A549 (cell line): ENCODE data around the gene FCAMR. TPM values are rescaled to one million over a fixed set of nuclear protein-coding genes. Genes with fewer than 3 reads are reported as not detected.

Source experiments
- ATAC-seq, 2 experiments: fragments of 200-7000 bp in 1 of 2; fragments of >200 bp in 1 of 2; cut with Nextera tagmentation in 1 of 2; cut with Tn5 transposase in 1 of 2; 3 replicates each; pipeline versions ENCODE4 v1.8.0 to v1.9.1; 2018 to 2020; ENCODE audit warnings: mild to moderate bottlenecking in 1 of 2, moderate library complexity in 1 of 2
- CTCF ChIA-PET: fragments of 300-600 bp; sonication (Branson Sonifier 250); formaldehyde crosslinking; extraction: SDS; loops from one replicate; lab custom pipeline; 2021; ENCODE audit warnings: antibody characterized with exemption, inconsistent platforms; lab: Yijun Ruan, JAX
- POLR2A ChIA-PET: fragments of 350-600 bp; formaldehyde crosslinking; extraction: SDS; loops from one replicate; lab custom pipeline; 2021; ENCODE audit warnings: antibody characterized with exemption, inconsistent platforms; lab: Yijun Ruan, JAX
- DNase-seq, 2 experiments: peaks; one replicate each; pipeline versions ENCODE4 v3.0.0 to v3.0.0-alpha.2; 2011 to 2016; ENCODE audit warnings: low read depth in 1 of 2, low spot score in 1 of 2
- FAIRE-seq: peaks from 2 replicates; lab custom pipeline; 2011; peaks lifted over from hg19 to GRCh38; lab: Jason Lieb, UNC
- H3K27ac ChIP-seq, 2 experiments: fragments of >200 bp; sonication (Bioruptor Twin); formaldehyde crosslinking; 3 replicates each; pipeline ENCODE4 v1.5.1; 2016 to 2017
- H3K4me1 ChIP-seq: fragments of >200 bp; sonication (Bioruptor Twin); formaldehyde crosslinking; 3 replicates; pipeline ENCODE4 v1.6.1; 2016
- H3K4me2 ChIP-seq: fragments of >200 bp; sonication (Bioruptor Twin); formaldehyde crosslinking; 3 replicates; pipeline ENCODE4 v1.6.1; 2016
- H3K4me3 ChIP-seq: fragments of >200 bp; sonication (Bioruptor Twin); formaldehyde crosslinking; 3 replicates; pipeline ENCODE4 v1.5.1; 2016
- H3K9me3 ChIP-seq: fragments of >200 bp; sonication (Bioruptor Twin); formaldehyde crosslinking; 3 replicates; pipeline ENCODE4 v1.6.1; 2016
- BHLHE40 ChIP-seq: IDR thresholded peaks from 2 replicates; pipeline ENCODE4 v1.6.1; 2012; ENCODE audit warnings: low read depth, low read length, inconsistent platforms
- CBX8 ChIP-seq: fragments of 200-600 bp; sonication (generic); IDR thresholded peaks from 2 replicates; pipeline ENCODE4 v1.6.1; 2016
- CHD2 ChIP-seq: fragments of 150-350 bp; IDR thresholded peaks from 2 replicates; pipeline ENCODE4 v1.6.1; 2014; ENCODE audit warnings: low read length; ENCODE audit not compliant: partially characterized antibody
- EHF ChIP-seq: fragments of 250-450 bp; sonication (Bioruptor Pico); IDR thresholded peaks from 2 replicates; pipeline ENCODE4 v1.5.0; 2020; ENCODE audit warnings: mild to moderate bottlenecking
- EP300 ChIP-seq, 2 experiments: fragments of >200 bp; sonication (Bioruptor Twin); formaldehyde crosslinking; IDR thresholded peaks; 2 replicates in 1 of 2; 3 replicates in 1 of 2; pipeline ENCODE4 v1.6.1; 2016 to 2017
- MYC ChIP-seq: IDR thresholded peaks from 2 replicates; pipeline ENCODE4 v1.6.1; 2012; ENCODE audit warnings: mild to moderate bottlenecking, inconsistent platforms, low read length, improper control_type of control experiment, borderline replicate concordance
- POLR2A ChIP-seq: IDR thresholded peaks from 2 replicates; pipeline ENCODE4 v1.6.1; 2012; ENCODE audit warnings: mild to moderate bottlenecking, low read length
- POLR2AphosphoS2 ChIP-seq: conservative IDR thresholded peaks from 2 replicates; pipeline ENCODE4 v1.6.1; 2012; ENCODE audit warnings: low read length, improper control_type of control experiment, inconsistent platforms
- RAD21 ChIP-seq, 2 experiments: fragments of >200 bp in 1 of 2; sonication (Bioruptor Twin) in 1 of 2; formaldehyde crosslinking in 1 of 2; IDR thresholded peaks in 1 of 2; conservative IDR thresholded peaks in 1 of 2; 2 replicates in 1 of 2; 3 replicates in 1 of 2; pipeline ENCODE4 v1.6.1; 2012 to 2018; ENCODE audit warnings: inconsistent platforms in 1 of 2
- RARB ChIP-seq: fragments of 250-450 bp; sonication (Bioruptor Pico); IDR thresholded peaks from 2 replicates; pipeline ENCODE4 v1.8.0; 2021; ENCODE audit warnings: mild to moderate bottlenecking, moderate library complexity
- RCOR1 ChIP-seq: fragments of 150-350 bp; IDR thresholded peaks from 2 replicates; pipeline ENCODE4 v1.6.1; 2014; ENCODE audit warnings: antibody characterized with exemption, low read length, low read depth
- RNF2 ChIP-seq: fragments of 200-600 bp; sonication (generic); IDR thresholded peaks from 2 replicates; pipeline ENCODE4 v1.6.1; 2016; ENCODE audit warnings: low read depth, mild to moderate bottlenecking, antibody characterized with exemption, moderate library complexity, borderline replicate concordance
- SMC3 ChIP-seq: fragments of >200 bp; sonication (Bioruptor Twin); formaldehyde crosslinking; IDR thresholded peaks from 3 replicates; pipeline ENCODE4 v1.6.1; 2018; ENCODE audit warnings: inconsistent platforms
- SREBF2 ChIP-seq: fragments of 450-650 bp; IDR thresholded peaks from 2 replicates; pipeline ENCODE4 v1.6.1; 2014; ENCODE audit warnings: mild to moderate bottlenecking, moderate library complexity
- ZFP36 ChIP-seq: fragments of 450-650 bp; IDR thresholded peaks from 2 replicates; pipeline ENCODE4 v1.6.1; 2014; ENCODE audit warnings: borderline replicate concordance; ENCODE audit not compliant: partially characterized antibody
- WGBS: methylation state at CpG from one replicate; pipeline ENCODE4 v1.1.6; 2017; ENCODE audit errors: missing lambda C conversion rate; 5-methylcytosine and 5-hydroxymethylcytosine counted together
- polyA plus RNA-seq, 4 experiments: library from polyadenylated mRNA; depleted of rRNA in 3 of 4; stranded (reverse); fragments of >200 nt; fragmentation: RNase III in 1 of 4; extraction: RNeasy Plus Mini Kit Qiagen cat#74134 plus additional on column Dnase treatment in 1 of 4; gene quantifications; 2 replicates in 3 of 4; 3 replicates in 1 of 4; pipeline ENCODE4 v1.2.3, GENCODE V29; 2011 to 2017
- TF ChIP-seq, protein P1 (sequence below): fragments of >200 bp; sonication (Bioruptor Twin); formaldehyde crosslinking; IDR thresholded peaks from 3 replicates; pipeline ENCODE4 v1.5.1; 2016
- TF ChIP-seq, protein P2 (sequence below): IDR thresholded peaks from 2 replicates; pipeline ENCODE4 v1.6.1; 2012
- TF ChIP-seq, protein P3 (sequence below): fragments of 250-450 bp; sonication (Bioruptor Pico); IDR thresholded peaks from 2 replicates; pipeline ENCODE4 v1.5.0; 2021; ENCODE audit warnings: mild to moderate bottlenecking, moderate library complexity, borderline replicate concordance
- TF ChIP-seq, protein P4 (sequence below): fragments of >200 bp; sonication (Bioruptor Twin); formaldehyde crosslinking; IDR thresholded peaks from 3 replicates; pipeline ENCODE4 v1.6.1; 2016
- TF ChIP-seq, protein P5 (sequence below): fragments of 250-450 bp; sonication (Bioruptor Pico); IDR thresholded peaks from 2 replicates; pipeline ENCODE4 v1.5.0; 2020; ENCODE audit warnings: low read depth, mild to moderate bottlenecking, moderate library complexity
- TF ChIP-seq, protein P6 (sequence below): fragments of >200 bp; sonication (Bioruptor Twin); formaldehyde crosslinking; IDR thresholded peaks from 2 replicates; pipeline ENCODE4 v1.6.1; 2016
- TF ChIP-seq, protein P7 (sequence below): IDR thresholded peaks from 2 replicates; pipeline ENCODE4 v1.6.1; 2012

Gene FCAMR
- polyA plus RNA-seq, 2 of the 4 experiments (the other 2 are of a cell fraction): not detected

DNA sequence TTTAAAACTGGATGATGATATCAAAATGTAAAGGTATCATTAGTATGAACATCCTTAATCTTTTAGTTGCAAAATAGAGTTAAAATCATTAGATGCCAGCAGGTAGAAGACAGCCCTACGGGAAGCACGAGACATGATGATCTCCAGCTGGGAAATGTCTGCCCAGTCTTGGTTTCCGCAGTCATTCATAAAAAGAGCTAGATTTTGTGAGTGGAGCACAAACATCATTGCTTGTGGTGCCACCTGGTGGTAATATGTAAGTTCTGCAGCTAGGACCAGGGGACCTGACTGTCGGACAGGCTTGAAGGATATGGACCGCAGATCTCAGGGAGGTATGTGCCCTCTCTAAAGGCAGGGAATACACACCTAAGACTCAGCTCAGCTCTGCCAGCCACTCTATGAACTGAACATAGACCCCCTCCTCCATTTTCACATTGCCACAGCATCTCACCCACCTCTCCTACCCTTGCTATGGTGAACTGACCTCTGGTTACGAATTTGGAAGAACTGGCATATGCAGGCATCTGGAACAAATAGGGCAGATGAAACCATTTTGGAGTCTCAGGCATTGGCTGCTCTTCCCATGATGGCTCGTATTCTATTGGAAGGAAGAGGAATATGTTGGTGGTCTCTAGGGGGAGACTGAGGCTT, 57.7 kb downstream of the FCAMR start:
- POLR2A ChIA-PET: interaction anchor here (0.6 to 1.0 kb wide), 3 partner anchors 70 to 277 kb away, joined by 3 to 11 read pairs (median 4); partner anchors contain the start of gene DYRK3
- Histone ChIP-seq H3K9me3 (no peaks in the 10 kb centered on the region), H3K4me2 (no peak overlapping the region), H3K27ac (no peak overlapping the region), H3K4me3 (no peak overlapping the region), H3K4me1 (peaks cover 4% of the 10 kb centered on the region; the same call in 1 of the 3 replicates)
- peak; percentile 77 to 87 for DNase-seq
- no peak for FAIRE-seq
- TF ChIP-seq RAD21 (conservative IDR thresholded peaks at IDR 0.05 in 1 of 2, IDR thresholded peaks at IDR 0.05 in 1 of 2) (peak; percentile 85 to 89), RNF2 (no peak), SMC3 (peak; percentile 93)
- TF ChIP-seq, protein P1, sequence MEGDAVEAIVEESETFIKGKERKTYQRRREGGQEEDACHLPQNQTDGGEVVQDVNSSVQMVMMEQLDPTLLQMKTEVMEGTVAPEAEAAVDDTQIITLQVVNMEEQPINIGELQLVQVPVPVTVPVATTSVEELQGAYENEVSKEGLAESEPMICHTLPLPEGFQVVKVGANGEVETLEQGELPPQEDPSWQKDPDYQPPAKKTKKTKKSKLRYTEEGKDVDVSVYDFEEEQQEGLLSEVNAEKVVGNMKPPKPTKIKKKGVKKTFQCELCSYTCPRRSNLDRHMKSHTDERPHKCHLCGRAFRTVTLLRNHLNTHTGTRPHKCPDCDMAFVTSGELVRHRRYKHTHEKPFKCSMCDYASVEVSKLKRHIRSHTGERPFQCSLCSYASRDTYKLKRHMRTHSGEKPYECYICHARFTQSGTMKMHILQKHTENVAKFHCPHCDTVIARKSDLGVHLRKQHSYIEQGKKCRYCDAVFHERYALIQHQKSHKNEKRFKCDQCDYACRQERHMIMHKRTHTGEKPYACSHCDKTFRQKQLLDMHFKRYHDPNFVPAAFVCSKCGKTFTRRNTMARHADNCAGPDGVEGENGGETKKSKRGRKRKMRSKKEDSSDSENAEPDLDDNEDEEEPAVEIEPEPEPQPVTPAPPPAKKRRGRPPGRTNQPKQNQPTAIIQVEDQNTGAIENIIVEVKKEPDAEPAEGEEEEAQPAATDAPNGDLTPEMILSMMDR: peak; percentile 79
- peak; percentile 58 to 71; a peak in 4 of 6 replicates for ATAC-seq
- CTCF ChIA-PET: interaction anchor here (0.6 to 9.4 kb wide), 97 partner anchors 8 to 586 kb away, joined by 3 to 123 read pairs (median 5); partner anchors contain the start of genes DYRK3, FCMR, IL10 and IL20
- WGBS: 17% methylated on average over 7 of the region's 7 CpGs

DNA sequence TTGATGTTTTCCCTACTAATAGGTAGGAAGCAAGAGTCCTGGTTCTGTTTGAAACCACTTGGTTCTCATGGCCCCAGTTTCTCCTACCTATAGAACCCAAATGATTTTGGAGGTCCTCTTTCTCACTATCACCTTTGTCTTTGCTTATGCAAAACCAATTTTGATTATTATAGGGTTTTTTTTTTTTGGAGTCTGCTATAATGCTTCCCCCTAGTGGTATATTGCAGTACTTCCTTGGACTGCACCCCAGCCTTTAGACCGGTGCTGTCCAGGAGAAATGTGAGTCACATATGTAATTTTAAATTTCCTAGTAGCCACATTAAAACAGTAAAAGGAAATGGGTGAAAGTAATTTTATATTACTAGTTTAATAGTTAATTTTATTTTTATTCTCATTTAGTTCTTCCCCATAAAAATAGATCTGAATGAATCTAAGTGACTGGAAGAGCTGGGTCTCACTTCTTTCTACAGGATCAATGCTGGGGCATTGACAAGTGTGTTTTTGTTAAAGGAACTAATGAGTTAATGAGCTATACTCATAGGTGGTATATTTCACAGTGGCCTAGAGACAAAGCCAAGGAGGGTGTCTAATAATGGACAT, 59.1 kb downstream of the FCAMR start:
- peaks cover 8% of the 10 kb centered on the region; the same call in 1 of the 3 replicates for H3K4me1 ChIP-seq
- no peak overlapping the region for H3K27ac ChIP-seq
- POLR2A ChIA-PET: no interaction called here
- H3K9me3 ChIP-seq: no peaks in the 10 kb centered on the region
- WGBS: 3% methylated on average over 1 of the region's 1 CpG
- TF ChIP-seq, protein P2, sequence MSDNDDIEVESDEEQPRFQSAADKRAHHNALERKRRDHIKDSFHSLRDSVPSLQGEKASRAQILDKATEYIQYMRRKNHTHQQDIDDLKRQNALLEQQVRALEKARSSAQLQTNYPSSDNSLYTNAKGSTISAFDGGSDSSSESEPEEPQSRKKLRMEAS: no peak
- TF ChIP-seq, protein P3, sequence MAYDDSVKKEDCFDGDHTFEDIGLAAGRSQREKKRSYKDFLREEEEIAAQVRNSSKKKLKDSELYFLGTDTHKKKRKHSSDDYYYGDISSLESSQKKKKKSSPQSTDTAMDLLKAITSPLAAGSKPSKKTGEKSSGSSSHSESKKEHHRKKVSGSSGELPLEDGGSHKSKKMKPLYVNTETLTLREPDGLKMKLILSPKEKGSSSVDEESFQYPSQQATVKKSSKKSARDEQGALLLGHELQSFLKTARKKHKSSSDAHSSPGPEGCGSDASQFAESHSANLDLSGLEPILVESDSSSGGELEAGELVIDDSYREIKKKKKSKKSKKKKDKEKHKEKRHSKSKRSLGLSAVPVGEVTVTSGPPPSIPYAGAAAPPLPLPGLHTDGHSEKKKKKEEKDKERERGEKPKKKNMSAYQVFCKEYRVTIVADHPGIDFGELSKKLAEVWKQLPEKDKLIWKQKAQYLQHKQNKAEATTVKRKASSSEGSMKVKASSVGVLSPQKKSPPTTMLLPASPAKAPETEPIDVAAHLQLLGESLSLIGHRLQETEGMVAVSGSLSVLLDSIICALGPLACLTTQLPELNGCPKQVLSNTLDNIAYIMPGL (CRISPR knock-in tag): no peak
- TF ChIP-seq, protein P4, sequence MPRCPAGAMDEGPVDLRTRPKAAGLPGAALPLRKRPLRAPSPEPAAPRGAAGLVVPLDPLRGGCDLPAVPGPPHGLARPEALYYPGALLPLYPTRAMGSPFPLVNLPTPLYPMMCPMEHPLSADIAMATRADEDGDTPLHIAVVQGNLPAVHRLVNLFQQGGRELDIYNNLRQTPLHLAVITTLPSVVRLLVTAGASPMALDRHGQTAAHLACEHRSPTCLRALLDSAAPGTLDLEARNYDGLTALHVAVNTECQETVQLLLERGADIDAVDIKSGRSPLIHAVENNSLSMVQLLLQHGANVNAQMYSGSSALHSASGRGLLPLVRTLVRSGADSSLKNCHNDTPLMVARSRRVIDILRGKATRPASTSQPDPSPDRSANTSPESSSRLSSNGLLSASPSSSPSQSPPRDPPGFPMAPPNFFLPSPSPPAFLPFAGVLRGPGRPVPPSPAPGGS: no peak
- no peak for TF ChIP-seq SREBF2
- peak; percentile 84 for TF ChIP-seq SMC3
- TF ChIP-seq EP300 (IDR thresholded peaks at IDR 0.05): no peak
- no peak for TF ChIP-seq POLR2AphosphoS2
- no peak for TF ChIP-seq CBX8
- TF ChIP-seq RCOR1: no peak
- peak; percentile 68 to 80 for TF ChIP-seq RAD21 (conservative IDR thresholded peaks at IDR 0.05 in 1 of 2, IDR thresholded peaks at IDR 0.05 in 1 of 2)
- no peak for TF ChIP-seq ZFP36
- no peak for TF ChIP-seq EHF (CRISPR knock-in tag)
- TF ChIP-seq, protein P5, sequence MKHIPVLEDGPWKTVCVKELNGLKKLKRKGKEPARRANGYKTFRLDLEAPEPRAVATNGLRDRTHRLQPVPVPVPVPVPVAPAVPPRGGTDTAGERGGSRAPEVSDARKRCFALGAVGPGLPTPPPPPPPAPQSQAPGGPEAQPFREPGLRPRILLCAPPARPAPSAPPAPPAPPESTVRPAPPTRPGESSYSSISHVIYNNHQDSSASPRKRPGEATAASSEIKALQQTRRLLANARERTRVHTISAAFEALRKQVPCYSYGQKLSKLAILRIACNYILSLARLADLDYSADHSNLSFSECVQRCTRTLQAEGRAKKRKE (CRISPR knock-in tag): no peak
- TF ChIP-seq RARB (CRISPR knock-in tag): no peak
- no peak for TF ChIP-seq MYC
- TF ChIP-seq, protein P6, sequence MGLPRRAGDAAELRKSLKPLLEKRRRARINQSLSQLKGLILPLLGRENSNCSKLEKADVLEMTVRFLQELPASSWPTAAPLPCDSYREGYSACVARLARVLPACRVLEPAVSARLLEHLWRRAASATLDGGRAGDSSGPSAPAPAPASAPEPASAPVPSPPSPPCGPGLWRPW: no peak
- TF ChIP-seq, protein P7, sequence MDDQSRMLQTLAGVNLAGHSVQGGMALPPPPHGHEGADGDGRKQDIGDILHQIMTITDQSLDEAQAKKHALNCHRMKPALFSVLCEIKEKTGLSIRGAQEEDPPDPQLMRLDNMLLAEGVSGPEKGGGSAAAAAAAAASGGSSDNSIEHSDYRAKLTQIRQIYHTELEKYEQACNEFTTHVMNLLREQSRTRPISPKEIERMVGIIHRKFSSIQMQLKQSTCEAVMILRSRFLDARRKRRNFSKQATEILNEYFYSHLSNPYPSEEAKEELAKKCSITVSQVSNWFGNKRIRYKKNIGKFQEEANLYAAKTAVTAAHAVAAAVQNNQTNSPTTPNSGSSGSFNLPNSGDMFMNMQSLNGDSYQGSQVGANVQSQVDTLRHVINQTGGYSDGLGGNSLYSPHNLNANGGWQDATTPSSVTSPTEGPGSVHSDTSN: no peak
- no peak for TF ChIP-seq POLR2A
- TF ChIP-seq, protein P1: peak; percentile 90
- TF ChIP-seq BHLHE40: no peak
- no peak for TF ChIP-seq CHD2
- CTCF ChIA-PET: interaction anchor here (0.6 to 9.4 kb wide), 63 partner anchors 10 to 588 kb away, joined by 3 to 123 read pairs (median 7); partner anchors contain the start of genes DYRK3, FCMR, IL10 and IL20
- DNase-seq (peak; percentile 61 to 85), FAIRE-seq (no peak), ATAC-seq (peak in 1 of 2 experiments; percentile 46; a peak in 3 of 6 replicates)
- no peak overlapping the region for H3K4me3 ChIP-seq
- no peak overlapping the region for H3K4me2 ChIP-seq
